ENCODE results near the gene NYAP2. TPM values are rescaled to one million over a fixed set of nuclear protein-coding genes. Genes with fewer than 3 reads are reported as not detected.

The NYAP2 gene
- total and polyA plus RNA-seq, 12 donors: 0.04 TPM; not detected in 11

DNA sequence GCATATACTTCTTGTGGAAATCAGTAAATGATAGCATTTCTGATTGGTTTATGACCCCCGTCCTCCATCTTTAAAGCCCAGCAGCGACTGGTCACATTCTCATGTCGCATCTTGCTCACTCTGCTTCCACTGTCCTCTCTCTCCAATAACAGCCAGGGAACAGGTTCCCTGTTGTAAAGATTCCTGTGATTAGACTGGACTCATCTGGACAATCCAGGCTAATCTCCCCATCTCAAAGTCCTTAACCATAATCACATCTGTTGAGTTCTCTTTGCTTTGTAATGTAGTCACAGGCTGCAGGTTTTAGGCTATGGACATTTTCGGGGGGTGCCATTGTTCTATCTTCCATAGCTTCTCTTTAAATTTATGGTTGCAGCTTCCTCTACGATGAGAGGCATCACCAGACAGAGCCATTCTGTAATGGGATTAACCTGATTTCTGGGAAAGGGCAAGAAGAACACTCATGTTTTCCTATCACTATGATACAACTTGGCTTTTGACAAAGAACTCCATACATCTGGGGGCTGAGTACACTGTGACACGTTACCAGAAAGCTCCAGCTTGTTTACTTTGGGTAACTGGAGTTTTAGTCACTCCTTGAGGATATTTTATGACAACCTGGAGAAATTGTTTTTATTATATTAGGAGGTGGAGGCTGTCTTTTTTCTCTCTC is 159.0 kb downstream of the NYAP2 start:
- peaks cover 0 to 7% (median 0%) of the 10 kb centered on the region in 7 donors for H3K27me3 ChIP-seq
- H3K4me1 ChIP-seq: no peaks in the 10 kb centered on the region
- intact Hi-C loops (cut with DNase I): no loop called here
- no peak overlapping the region for H3K4me3 ChIP-seq
- H3K27ac ChIP-seq: no peak overlapping the region
- TF ChIP-seq, protein P1, sequence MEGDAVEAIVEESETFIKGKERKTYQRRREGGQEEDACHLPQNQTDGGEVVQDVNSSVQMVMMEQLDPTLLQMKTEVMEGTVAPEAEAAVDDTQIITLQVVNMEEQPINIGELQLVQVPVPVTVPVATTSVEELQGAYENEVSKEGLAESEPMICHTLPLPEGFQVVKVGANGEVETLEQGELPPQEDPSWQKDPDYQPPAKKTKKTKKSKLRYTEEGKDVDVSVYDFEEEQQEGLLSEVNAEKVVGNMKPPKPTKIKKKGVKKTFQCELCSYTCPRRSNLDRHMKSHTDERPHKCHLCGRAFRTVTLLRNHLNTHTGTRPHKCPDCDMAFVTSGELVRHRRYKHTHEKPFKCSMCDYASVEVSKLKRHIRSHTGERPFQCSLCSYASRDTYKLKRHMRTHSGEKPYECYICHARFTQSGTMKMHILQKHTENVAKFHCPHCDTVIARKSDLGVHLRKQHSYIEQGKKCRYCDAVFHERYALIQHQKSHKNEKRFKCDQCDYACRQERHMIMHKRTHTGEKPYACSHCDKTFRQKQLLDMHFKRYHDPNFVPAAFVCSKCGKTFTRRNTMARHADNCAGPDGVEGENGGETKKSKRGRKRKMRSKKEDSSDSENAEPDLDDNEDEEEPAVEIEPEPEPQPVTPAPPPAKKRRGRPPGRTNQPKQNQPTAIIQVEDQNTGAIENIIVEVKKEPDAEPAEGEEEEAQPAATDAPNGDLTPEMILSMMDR (IDR thresholded peaks at IDR 0.05): no peak
- WGBS, 2 donors: 66 to 72% methylated on average over 6 of the region's 6 CpGs
- H3K36me3 ChIP-seq: no peaks in the 10 kb centered on the region
- ATAC-seq (no peak), DNase-seq (no peak)
- H3K9me3 ChIP-seq: no peaks in the 10 kb centered on the region

DNA sequence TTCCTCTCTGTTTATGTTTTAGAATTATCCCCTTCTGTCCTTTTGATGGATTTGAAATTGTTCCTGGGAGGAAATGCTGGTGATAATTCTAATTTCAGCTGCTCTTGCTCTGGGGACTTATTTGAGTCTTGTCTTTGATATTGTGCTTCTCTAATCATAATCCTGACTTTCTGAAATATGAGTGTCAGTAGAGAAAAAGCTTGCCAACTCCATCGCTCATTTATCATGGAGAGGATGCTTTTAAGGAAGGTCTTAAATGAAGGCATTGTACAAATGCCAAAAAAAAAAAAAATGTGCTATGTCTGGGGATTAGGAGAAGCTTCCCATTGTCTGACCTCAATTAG is 159.5 kb downstream of the NYAP2 start:
- H3K36me3 ChIP-seq: no peaks in the 10 kb centered on the region
- 36 to 56% methylated on average over 1 of the region's 1 CpG for WGBS, 2 donors
- H3K9me3 ChIP-seq: no peaks in the 10 kb centered on the region
- H3K4me1 ChIP-seq: no peaks in the 10 kb centered on the region
- ATAC-seq (no peak), DNase-seq (no peak)
- intact Hi-C loops (cut with DNase I): no loop called here
- no peak overlapping the region for H3K4me3 ChIP-seq
- TF ChIP-seq, protein P1 (IDR thresholded peaks at IDR 0.05): no peak
- H3K27me3 ChIP-seq: peaks cover 0 to 7% (median 0%) of the 10 kb centered on the region in 7 donors
- H3K27ac ChIP-seq: no peak overlapping the region

DNA sequence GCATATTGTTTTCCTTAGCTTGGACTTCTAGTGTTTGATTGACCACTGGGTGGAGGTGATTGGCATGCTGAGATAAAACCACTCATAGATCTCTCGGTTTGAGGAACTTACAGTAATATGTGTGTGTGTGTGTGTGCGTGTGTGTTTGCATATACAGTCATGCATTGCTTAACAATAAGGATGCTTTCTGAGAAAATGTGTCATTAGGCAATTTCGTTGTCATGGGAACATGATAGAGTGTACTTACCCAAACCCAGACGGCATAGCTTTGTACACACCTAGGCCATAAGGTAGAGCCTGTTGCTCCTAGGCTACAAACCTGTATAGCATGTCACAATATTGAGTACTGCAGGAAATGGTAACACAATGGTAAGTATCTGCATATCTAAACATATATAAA is 167.3 kb downstream of the NYAP2 start:
- 64 to 65% methylated on average over 4 of the region's 4 CpGs for WGBS, 2 donors

DNA sequence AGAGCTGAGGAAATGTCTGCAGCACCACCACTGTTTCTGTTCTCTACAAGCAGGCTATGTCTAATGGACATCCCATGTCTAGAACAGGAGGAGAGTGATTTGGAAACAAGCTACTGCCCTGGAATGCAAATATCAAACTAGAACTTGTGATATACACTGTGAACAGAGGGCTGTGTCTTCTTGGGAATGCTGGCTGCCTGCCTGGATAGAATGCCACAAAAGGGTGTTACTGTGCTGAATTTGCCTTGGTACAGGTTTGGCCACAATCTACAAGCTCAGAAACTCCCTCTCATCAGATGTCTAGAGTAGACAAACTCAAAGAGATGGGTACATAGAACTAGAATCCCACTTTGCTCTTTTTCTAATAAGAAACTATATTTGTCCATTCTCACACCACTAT is 170.5 kb downstream of the NYAP2 start:
- H3K27ac ChIP-seq: no peak overlapping the region
- H3K4me3 ChIP-seq: no peak overlapping the region
- TF ChIP-seq, protein P1 (IDR thresholded peaks at IDR 0.05): no peak
- H3K27me3 ChIP-seq: peaks cover 0 to 4% (median 0%) of the 10 kb centered on the region in 7 donors
- intact Hi-C loops (cut with DNase I): no loop called here
- H3K9me3 ChIP-seq: peaks cover 0 to 4% (median 0%) of the 10 kb centered on the region in 11 donors
- no peaks in the 10 kb centered on the region for H3K4me1 ChIP-seq
- H3K36me3 ChIP-seq: no peaks in the 10 kb centered on the region
- ATAC-seq (no peak), DNase-seq (no peak)

More for the DNA sequence above, 167.3 kb downstream of the NYAP2 start:
- Histone ChIP-seq H3K27me3 (peaks cover 0 to 6% (median 0%) of the 10 kb centered on the region in 7 donors), H3K27ac (no peak overlapping the region), H3K4me3 (no peak overlapping the region), H3K4me1 (no peaks in the 10 kb centered on the region), H3K36me3 (no peaks in the 10 kb centered on the region), H3K9me3 (peaks cover 0 to 4% (median 0%) of the 10 kb centered on the region in 11 donors)
- TF ChIP-seq, protein P1 (IDR thresholded peaks at IDR 0.05): no peak
- no peak for DNase-seq
- ATAC-seq: no peak
- intact Hi-C loops (cut with DNase I): no loop called here

All from heart right ventricle (tissue), 16 donors.